ENCODE measurements around the gene KPNB1. TPM values are rescaled to one million over a fixed set of nuclear protein-coding genes. Genes with fewer than 3 reads are reported as not detected.

The KPNB1 gene
- total RNA-seq, 1 donor from 2014 or later, result 298 TPM

DNA sequence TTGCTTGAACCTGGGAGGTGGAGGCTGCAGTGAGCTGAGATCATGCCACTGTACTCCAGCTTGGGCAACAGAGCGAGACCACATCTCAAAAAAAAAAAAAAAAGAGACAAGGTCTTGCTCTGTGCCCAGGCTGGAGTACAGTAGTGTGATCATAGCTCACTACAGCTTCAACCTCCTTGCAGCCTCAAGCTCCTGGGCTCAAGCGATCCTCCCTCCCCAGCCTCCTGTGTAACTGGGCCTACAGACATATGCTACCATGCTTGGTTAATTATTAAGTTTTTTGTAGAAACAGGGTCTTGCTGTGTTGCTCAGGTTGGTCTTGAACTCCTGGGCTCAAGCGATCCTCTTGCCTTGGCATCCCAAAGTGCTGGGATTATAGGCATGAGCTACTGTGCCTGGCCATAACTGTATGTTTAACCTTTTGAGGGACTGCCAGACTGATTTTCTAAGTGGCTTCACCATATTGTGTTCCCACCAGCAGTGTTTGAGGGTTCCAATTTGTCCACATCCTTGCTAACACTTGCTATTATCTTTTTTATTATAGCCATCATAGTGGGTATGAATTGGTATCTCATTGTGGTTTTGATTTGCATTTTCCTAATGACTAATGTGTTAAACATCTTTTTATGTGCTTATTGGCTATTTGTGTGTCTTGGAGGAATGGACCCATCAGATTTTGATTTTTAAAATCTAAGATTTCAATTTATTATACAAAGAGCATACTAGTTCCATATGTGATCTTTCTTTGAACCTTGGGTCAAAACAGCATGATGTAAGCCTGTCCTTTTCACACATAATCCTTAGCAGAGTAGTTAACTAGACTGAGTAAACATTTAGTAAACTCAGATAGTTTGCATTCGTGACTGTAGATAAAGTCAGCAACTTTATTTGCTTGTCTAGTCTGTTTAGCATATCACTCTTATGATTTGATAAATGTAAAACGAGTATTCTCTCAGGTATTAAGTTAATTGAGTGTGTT is 38.1 kb upstream of the KPNB1 start:
- no peak for DNase-seq (ENCODE audit: low spot score)
- peaks cover 16% of the 10 kb centered on the region for H3K36me3 Mint-ChIP-seq (ENCODE audit: low read depth)
- H3K4me3 Mint-ChIP-seq (ENCODE audit: unreplicated experiment), result no peak overlapping the region
- H3K4me1 Mint-ChIP-seq (ENCODE audit: low read depth), result peaks cover 12% of the 10 kb centered on the region
- H3K9me3 Mint-ChIP-seq (ENCODE audit: low read depth), result no peaks in the 10 kb centered on the region
- TF ChIP-seq, protein P1, sequence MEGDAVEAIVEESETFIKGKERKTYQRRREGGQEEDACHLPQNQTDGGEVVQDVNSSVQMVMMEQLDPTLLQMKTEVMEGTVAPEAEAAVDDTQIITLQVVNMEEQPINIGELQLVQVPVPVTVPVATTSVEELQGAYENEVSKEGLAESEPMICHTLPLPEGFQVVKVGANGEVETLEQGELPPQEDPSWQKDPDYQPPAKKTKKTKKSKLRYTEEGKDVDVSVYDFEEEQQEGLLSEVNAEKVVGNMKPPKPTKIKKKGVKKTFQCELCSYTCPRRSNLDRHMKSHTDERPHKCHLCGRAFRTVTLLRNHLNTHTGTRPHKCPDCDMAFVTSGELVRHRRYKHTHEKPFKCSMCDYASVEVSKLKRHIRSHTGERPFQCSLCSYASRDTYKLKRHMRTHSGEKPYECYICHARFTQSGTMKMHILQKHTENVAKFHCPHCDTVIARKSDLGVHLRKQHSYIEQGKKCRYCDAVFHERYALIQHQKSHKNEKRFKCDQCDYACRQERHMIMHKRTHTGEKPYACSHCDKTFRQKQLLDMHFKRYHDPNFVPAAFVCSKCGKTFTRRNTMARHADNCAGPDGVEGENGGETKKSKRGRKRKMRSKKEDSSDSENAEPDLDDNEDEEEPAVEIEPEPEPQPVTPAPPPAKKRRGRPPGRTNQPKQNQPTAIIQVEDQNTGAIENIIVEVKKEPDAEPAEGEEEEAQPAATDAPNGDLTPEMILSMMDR (IDR thresholded peaks at IDR 0.05), result no peak
- H3K27ac Mint-ChIP-seq (ENCODE audit: unreplicated experiment), result peak overlapping the region; percentile 63
- no peaks in the 10 kb centered on the region for H3K27me3 Mint-ChIP-seq (ENCODE audit: low read depth)

DNA sequence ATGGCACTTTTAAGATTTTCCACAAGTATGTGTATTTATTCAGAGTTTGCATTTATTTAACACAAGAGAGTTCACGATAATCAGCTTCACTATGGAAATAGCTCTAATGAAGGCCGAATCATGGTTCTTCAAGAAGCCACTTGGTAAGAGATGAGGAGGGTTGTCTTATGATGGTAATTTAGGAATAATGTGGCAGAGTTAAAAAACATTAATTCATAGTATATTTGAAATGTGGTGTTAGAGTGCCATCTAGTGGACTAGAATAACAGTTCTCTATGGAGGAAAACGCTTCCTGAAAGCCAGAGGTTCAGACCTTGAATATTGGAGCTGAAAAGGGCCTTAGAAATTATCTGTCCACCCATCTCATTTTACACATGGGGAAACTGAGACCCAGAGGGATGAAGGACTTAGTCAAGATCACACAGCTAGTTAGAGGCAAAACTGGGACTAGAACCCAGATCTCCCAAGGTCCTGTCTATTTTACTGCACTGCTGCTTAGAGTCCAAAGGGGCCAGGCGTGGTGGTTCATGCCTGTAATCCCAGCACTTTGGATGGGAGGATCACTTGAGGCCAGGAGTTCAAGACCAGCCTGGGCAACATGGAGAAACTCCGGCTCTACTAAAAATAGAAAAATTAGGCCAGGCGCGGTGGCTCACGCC is 33.8 kb upstream of the KPNB1 start:
- Mint-ChIP-seq H3K9me3 (ENCODE audit: low read depth) (no peaks in the 10 kb centered on the region), H3K27ac (ENCODE audit: unreplicated experiment) (no peak overlapping the region), H3K36me3 (ENCODE audit: low read depth) (peaks cover 24% of the 10 kb centered on the region), H3K4me3 (ENCODE audit: unreplicated experiment) (no peak overlapping the region), H3K27me3 (ENCODE audit: low read depth) (no peaks in the 10 kb centered on the region), H3K4me1 (ENCODE audit: low read depth) (peaks cover 32% of the 10 kb centered on the region)
- TF ChIP-seq, protein P1 (IDR thresholded peaks at IDR 0.05), result peak; percentile 92
- DNase-seq (ENCODE audit: low spot score), result no peak

DNA sequence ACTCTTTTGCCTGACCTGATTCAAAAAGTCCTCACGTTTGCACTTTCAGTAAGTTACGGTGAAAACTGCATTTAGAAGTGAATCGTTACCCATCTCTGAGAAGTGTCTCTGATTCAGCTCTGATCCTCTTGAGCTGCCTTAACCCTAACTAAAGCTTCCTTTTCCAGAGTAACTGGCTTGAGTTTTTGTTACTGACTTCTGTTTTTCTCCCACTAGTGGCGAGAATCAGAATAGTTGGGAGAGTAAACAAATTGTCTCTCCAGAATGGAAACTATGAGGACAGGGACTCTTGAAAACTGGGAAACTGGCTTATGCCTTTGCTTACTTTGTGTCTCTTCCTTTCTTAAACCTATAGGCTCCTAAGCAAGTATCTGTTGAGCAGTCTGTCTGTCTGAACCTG is 31.3 kb upstream of the KPNB1 start:
- Mint-ChIP-seq H3K9me3 (ENCODE audit: low read depth) (no peaks in the 10 kb centered on the region), H3K27me3 (ENCODE audit: low read depth) (no peaks in the 10 kb centered on the region), H3K4me1 (ENCODE audit: low read depth) (peaks cover 55% of the 10 kb centered on the region), H3K36me3 (ENCODE audit: low read depth) (peaks cover 22% of the 10 kb centered on the region), H3K4me3 (ENCODE audit: unreplicated experiment) (no peak overlapping the region), H3K27ac (ENCODE audit: unreplicated experiment) (peak overlapping the region; percentile 61)
- DNase-seq (ENCODE audit: low spot score), result no peak
- TF ChIP-seq, protein P1 (IDR thresholded peaks at IDR 0.05), result peak; percentile 70

DNA sequence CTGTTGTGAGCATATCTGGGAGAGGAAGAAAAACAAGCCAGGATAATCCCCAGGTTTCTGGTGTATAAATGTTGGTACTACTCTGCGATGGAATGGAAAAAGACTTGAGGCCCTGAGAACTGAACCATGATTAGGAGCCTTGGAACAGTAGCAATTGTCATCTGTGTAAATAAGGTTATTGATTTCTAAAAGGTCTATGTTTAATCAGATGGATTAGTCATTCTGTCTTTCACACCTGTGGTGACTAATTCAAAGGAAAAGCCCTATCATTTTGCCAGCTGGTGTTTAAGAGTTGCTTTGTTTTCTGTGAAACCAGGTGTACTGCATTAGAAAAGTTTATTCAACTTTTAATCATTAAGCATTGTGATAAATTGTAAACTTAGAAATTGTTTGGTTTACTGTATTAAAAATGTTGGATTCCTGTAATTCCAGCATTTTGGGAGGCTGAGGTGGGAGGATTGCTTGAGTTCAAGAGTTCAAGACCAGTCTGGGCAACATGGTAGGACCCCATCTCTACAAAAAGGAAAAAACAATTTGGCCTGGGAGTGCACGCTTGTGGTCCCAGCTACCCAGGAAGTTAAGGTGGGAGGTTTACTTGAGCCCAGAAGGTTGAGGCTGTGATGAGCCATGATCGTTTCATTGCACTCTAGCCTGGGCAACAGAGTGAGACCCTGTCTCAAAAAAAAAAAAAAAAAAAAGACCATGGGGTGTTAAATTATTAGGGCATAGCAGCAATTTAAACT is 29.0 kb upstream of the KPNB1 start:
- Mint-ChIP-seq H3K27me3 (ENCODE audit: low read depth) (no peaks in the 10 kb centered on the region), H3K4me1 (ENCODE audit: low read depth) (peaks cover 58% of the 10 kb centered on the region), H3K36me3 (ENCODE audit: low read depth) (peaks cover 27% of the 10 kb centered on the region), H3K9me3 (ENCODE audit: low read depth) (no peaks in the 10 kb centered on the region), H3K27ac (ENCODE audit: unreplicated experiment) (peak overlapping the region; percentile 92), H3K4me3 (ENCODE audit: unreplicated experiment) (no peak overlapping the region)
- no peak for DNase-seq (ENCODE audit: low spot score)
- TF ChIP-seq, protein P1 (IDR thresholded peaks at IDR 0.05), result no peak
